GM19452 (cell line): Measurements from ENCODE around the gene PLXNC1.

Experiments used
- ATAC-seq: cut with Tn5 transposase; IDR thresholded peaks from one replicate; pipeline ENCODE4 v1.9.1; 2021; ENCODE audit not compliant: unreplicated experiment

The PLXNC1 gene

DNA sequence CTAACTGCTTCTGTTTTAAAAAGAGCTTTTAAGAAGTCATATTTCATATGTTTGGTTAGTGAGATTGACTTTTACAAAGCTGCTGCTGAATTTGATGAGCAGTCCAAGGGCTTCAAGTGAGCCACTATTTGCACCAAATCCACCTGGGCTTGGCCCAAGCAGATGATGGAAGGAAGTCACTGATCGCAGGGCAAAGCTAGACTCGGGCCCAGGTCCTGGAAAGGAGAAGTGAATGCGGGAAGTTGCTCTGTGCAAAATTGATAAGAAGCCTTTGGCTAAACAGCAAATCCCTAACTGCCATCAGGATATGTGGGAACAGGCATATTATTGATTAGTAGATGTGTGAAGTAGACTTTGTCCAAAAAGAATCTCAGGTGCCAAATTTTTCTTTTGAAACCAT lies 30.5 kb downstream of the PLXNC1 start:
- no peak for ATAC-seq

DNA sequence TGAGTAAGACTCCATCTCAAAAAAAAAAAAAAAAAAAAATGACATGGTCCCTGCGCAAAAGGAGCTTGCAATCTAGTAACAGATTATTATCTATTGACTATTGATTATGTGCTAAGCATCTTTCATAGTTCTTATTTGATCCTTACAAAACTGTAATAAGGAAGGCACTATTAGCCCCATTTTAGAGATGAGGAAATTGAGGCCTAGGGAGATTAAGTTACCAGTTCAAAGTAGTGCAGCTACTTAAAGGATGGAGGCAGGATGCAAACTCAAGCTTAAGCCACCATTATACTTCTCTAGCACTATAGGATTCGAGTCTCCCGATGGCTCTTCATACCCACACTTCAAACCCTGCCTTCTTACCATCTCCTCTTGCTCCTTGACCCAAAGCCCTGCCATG lies 31.3 kb downstream of the PLXNC1 start:
- ATAC-seq, result no peak

DNA sequence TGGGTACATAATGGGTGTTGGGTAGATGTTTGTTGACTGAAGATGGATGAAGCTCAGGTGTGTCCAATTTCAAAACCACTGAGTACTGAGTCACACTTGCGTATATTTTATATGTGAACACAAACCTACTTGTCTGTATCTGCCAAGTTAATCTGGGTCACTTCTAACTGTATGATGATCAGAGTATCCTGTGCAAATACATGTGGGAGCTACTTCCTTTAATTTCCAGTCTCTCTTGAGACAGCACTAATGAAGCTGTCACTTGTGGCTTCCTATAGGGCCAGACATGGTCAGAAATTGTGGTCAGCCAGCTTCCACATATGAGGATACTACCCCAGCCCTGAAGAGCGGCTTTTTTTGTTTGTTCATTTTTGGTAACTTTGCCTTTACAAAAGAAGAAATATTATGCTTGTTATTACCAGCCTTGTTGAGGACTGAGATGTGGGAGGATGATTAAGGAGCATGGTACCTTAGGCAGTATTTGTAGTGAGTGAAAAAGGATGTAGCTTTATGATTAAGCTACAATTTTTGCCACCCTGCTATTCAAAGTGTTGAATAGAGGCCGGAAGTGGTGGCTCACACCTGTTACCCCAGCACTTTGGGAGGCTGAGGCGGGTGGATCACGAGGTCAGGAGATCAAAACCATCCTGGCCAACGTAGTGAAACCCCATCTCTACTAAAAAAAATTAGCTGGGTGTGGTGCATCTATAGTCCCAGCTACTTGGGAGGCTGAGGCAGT lies 32.4 kb downstream of the PLXNC1 start:
- ATAC-seq, result no peak

DNA sequence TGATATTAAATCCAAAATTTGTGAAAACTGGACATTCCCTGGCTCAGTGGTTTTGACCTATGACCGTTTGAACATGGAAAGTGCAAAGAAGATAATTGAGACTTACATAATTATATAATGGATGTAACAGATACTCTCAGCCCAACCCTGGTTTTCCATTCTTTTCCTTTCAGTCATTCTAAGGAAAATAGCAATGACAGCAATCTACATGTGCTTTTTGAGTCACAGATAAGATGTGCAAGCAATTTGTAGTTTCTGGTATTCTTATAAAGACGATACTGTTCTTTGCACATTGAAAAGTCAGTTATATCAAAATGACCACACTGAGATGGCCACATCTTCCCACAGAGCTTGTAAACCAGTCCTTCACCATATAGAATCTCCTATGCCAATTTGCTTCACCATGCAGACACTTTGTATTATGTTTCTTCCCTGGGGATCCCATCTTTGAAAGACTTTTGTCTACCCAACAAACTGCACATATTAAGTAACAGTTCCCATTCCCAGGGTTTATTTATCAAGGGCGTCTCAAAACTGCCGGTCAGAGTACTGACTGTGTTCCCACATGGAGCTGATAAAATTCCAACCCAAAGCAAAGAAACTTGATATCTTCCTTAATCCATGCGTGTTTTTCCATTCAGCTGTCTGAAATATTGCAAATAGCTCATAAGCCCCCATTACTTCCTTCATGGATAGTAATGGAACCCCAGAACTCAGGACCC lies 34.8 kb downstream of the PLXNC1 start:
- ATAC-seq, result no peak

DNA sequence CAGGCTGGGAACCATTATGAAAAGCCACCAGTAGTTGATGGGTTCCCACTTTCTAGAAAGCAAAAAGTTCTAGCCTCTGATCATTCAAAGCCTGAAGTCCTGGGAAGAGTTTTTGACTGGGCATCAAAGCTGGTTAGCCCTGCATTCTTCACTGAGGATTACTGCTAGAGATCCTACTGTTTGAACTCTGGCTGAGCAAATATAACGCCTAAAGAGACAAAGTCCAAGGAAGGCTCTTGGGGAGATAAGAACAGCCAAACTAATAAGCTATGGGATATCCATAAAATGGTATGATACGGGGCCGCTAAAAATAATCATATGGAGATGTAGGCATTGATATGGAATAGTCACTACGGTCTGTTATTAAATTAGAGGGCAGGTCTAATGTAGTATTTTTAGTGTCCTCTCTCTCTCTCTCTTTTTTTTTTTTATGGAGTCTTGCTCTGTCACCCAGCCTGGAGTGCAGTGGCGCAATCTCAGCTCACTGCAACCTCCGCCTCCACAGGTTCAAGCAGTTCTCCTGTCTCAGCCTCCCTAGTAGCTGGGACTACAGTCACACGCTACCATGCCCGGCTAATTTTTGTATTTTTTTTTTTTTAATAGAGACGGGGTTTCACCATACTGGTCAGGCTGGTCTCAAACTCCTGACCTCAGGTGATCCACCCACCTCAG lies 35.5 kb downstream of the PLXNC1 start:
- no peak for ATAC-seq

DNA sequence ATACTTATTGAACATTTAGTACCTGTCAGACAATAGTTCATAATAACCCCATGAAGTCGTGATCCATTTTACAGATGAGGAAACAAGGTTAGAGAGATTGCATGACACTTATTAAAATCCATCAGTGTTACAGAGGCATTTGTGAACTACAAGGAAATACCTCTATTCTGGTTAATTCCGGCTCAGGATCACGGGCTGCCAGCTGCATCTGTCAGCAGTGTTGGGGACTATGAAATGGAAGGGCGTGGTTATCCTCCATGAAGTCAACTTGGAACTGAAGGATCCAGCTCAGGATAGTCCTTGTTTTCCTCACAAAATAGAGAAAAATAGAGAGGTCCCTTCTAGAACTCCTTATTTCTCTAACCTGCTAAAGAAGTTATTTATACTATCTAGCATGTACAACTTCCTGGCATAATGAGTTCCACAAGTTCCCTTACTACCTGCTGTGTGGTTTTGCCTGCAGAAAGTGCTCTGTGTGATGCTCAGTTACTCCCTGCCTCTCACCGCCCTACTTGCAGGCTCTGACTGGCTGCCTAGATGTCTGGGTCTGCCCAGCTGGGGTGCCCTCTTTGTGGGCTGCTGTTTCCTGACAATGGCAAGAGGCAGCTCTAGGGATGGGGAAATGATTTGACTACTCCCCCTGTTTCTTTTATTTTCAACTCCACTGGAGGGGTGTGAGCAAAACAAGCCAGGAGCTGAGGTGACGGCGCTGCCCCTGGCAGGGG lies 36.8 kb downstream of the PLXNC1 start:
- ATAC-seq, result no peak

DNA sequence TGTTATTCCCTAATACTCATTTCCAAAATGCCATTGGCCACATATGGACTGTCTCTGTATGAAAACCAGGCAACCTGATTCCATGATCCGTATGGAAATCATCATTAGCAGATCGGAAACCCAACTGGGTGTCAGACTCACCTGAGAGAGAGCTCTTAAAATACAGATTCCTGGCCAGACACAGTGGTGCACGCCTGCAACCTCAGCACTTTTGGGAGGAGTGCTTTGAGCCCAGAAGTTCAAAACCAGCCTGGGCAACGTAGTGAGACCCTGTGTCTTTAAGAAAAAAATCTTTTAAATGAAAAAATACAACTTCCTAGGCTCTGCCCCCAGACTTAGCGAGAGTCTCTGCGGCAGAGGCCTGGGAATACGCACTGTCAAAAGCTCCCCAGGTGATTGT lies 37.4 kb downstream of the PLXNC1 start:
- ATAC-seq, result no peak

DNA sequence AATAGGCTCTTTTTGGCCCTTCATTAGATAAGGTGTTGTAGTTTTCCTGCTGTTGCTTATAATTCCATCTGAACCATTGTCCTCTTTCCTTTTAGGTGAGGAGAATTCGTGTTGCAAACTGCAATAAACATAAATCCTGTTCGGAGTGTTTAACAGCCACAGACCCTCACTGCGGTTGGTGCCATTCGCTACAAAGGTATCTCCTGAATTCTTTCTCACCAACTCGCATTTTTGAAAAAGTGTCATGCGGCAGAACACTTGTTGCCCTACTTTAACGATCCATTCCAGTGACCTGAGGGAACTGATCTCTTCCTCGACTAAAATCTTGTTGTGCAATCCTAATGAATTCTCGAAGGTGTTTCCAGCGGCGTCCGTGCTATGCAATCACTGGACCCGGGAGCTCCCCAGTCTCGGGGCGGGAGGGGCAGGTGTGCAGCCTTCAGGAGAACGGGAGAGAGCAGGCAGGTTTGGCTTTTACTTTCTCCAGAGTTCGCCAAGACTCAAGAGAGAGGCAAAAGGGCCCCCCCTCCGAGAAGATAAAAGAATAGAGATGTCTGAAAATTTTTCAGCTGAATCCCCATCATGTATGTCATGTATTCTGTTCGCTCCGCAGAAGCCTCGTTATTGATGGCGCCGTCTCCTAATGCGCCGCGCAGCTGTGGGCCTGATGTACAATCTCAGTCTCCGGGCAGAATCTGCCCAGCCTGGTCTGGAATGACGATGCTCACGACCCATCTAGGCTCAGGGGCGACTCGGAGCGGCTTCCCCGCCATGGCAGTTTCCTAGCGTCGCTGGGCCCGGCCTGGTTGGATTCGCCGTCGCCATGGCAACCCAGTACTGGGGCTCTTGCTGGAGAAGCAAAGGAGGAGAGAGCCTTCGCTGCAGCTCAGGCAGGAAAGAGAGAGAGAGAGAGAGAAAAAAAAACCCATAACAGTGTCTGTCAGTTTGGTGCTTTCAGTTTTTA lies 38.2 kb downstream of the PLXNC1 start:
- ATAC-seq, result no peak

DNA sequence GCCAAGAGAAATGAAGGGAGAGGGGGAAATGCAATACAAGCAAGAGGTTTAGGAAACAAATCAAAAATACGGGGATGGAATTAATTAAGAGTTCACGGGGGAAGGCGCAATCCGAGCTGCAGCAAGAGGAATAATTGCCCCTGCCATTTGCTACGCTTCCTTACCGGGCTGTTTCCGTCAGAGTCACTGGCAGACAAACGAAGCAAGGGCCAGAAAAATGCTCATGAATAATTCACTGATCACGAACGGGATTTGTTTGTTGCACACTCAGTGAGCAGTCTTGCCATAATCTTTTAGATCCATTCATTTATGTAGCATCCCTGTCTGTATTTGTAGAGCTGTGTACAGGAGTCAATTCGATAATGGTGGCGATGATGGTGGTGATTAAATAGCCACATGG lies 39.0 kb downstream of the PLXNC1 start:
- no peak for ATAC-seq

DNA sequence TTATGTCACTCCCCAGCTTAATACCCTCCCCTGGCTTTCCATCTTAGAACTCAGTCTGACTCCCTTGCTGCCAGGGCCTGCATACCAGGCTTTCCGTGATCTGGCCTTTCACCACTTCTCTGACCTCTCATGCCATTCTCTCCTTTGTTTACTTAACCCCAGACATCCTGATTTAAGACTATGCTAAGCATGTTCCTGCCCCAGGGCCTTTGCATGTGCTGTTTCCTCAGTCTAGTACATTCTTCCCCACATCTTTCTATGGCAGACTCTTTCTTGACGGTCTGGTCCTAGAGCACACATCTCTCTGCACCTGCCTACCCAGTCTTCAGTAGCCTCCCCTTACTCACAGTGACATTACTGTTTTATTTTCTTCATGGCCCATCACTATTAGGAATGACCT lies 42.2 kb downstream of the PLXNC1 start:
- no peak for ATAC-seq

DNA sequence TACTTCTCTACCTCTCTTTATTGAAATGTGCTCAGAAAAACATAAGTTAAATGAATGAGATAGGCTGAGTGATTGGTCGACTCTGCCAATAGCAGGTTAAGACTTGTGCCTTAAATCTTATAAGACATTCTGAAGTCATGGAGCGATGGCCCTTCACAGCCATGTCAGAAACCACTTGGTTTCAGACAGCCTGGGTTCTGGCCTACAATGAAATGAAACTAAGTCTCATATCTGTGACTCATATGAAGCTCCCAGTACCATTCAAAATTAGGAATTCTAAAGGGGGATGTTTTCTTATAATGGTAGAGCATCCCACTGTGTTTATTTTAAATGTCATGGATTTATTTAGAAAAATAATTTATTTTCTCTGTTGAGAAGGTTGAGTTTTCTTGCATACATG lies 42.6 kb downstream of the PLXNC1 start:
- ATAC-seq, result no peak

DNA sequence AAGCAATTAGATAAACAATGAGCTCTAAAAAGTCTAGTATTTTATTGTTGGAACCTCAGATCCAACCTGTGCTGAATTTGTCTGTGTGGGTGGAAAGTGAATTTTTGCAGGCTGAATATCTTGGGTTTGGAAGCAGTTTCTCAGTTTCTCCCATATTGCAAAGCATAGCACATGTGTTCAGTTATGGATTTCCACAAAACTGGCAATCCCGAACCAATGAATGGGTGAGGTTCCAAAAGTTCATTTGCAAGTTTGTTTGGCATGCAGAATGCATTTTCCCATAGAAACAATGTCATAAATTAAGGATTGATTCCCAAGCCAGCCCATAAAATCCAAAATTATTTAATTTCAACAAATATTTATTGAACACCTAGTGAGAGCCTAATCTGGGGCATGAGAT lies 43.4 kb downstream of the PLXNC1 start:
- no peak for ATAC-seq

DNA sequence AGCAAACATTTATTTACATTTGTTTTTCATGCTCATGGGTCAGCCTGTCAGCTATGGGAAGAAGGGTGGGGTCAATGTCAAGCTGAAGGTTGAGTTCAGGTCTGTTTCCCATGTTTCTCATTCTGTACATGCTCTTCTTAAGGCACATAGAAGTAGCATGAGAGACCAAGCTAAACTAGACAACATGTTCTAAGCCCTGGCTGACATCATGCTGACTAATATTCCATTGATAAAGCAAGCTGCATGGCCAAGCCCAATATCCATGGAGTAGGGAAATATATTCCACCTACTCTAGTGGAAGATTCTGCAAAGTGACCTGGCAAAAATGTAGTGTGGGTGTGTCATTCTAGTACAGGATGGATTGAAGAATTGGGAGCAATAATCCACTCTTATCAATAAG lies 44.1 kb downstream of the PLXNC1 start:
- no peak for ATAC-seq

DNA sequence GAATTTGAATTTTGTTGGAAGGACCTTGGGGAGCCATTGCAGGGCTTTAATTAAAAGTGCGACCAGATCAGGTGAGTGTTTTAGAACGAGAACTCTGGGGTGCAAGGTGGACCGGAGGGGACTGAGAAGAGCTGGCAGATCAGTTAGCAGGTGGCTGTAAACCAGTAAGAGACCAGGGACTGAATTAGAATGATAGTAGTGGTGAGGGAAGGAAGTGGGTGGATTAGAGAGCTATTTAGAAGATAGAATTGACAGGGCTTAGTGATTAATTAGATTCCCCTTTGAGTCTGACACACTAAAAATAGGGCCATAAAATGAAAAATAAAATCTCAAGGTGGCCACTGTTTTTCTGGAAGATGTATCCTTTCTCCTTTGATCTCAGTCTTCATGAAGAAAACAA lies 44.8 kb downstream of the PLXNC1 start:
- ATAC-seq, result no peak

DNA sequence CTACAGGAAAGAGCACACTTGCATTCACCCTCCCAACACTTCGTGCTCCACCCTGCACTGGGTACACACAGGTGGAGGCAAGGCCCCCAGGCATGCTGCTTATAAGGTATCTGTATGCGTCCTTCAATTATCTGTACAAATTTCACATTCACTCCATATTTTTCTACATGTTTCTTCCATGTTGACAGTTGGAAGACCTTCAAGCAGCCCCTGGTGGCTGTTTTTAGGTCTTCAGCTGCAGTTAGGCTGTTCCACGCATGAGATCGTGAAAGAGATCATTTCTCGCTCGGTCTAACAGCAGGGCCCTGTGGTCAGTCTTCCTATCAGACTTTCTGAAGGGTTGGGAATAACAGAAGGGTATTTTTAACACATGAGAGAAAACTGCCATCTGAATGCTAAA lies 47.1 kb downstream of the PLXNC1 start:
- ATAC-seq, result no peak

DNA sequence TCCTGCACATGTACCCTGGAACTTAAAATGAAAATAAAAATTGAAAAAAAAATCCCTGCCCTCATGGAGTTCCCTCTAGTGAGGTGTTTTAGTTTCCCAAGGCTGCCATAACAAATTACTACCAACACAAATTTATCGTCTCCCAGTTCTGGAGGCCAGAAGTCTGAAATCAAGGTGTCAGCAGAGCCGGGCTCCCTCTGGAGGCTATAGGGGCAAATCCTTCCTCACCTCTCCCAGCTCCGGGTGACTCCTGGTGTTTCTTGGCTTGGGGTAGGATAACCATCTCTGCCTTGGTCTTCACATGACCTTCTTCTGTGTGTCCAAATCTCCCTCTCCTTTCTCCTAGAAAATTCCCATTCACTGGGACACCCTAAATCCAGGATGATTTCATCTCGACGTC lies 50.1 kb downstream of the PLXNC1 start:
- ATAC-seq, result no peak

DNA sequence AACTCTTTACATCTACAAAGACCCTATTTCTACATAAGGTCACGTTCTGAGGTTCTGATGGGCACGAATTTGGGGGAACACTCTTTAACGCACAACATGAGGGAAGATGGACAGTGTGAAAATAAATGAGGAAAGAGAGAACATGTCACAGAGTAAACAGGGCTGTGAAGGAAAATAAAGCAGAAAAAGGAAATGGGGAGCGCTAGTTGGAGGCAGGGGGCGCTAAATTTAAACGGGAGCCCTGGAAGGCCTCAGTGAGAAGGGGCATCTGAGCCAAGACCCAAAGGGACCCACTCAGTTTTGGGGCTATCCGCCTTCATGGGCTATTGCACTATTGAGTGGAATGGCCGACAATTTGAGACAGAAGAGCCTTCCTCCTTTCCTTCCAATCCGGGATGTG lies 50.5 kb downstream of the PLXNC1 start:
- ATAC-seq, result no peak

DNA sequence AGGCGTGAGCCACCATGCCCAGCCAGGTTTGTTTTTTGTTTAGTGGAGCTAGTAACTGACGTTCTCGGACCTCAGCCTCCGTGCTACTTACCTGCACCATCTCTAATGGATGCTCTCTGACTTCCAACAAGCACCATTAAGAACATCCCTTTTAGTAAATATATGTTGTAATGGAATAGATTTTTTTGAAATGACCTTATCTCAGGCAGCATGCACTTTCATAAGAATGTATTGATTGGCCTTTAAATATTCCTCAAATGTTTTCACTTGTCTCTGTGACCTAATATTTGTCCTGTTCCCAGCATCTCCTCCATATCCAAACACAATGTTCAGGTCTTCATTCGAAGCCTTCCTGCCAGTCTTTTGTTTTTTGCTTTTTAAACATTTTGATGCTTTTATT lies 51.7 kb downstream of the PLXNC1 start:
- no peak for ATAC-seq

DNA sequence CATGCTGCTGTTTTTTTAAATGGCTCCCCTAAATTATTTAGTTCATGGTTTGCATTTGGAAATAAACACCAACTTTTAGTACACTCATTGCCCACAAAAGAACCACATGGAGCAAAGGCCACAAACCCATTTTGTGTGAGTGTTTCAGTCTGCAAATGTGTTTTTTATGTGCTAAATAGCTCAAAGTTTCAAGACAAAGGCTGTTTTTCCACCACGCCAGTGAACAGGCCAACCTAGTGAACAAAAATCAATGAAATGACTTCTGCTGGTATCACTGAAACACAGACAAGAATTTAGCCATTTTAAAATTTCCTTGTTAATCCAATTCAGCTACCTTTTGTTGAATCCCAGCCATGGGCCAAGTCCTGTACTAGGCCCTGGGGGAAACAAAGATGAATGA lies 52.3 kb downstream of the PLXNC1 start:
- ATAC-seq, result no peak
